Fibroblast of lung (primary cell): ENCODE data around the gene SLC6A2. TPM values are rescaled to one million over a fixed set of nuclear protein-coding genes. Genes with fewer than 3 reads are reported as not detected.

Experiments
- DNase-seq, 2 donors: peaks; one replicate each; pipeline versions ENCODE4 v3.0.0 to v3.0.0-alpha.2; 2010; ENCODE audit warnings: low read depth in 2 of 2
- H2AFZ ChIP-seq: 2 replicates; pipeline ENCODE4 v1.5.1; 2012; ENCODE audit warnings: low read length, control low read depth, inconsistent platforms
- H3K27ac ChIP-seq: 2 replicates; pipeline ENCODE4 v1.5.1; 2011; ENCODE audit warnings: low read length, control low read depth; ENCODE audit not compliant: insufficient read depth
- H3K27me3 ChIP-seq: 2 replicates; pipeline ENCODE4 v1.5.1; 2011; ENCODE audit warnings: mild to moderate bottlenecking, low read length; ENCODE audit not compliant: control insufficient read depth, insufficient read depth
- H3K36me3 ChIP-seq: 2 replicates; pipeline ENCODE4 v1.5.1; 2011; ENCODE audit warnings: low read length; ENCODE audit not compliant: control insufficient read depth, insufficient read depth
- H3K4me1 ChIP-seq: 2 replicates; pipeline ENCODE4 v1.5.1; 2011; ENCODE audit warnings: low read length; ENCODE audit not compliant: control insufficient read depth, insufficient read depth; ENCODE audit errors: extremely low read depth
- H3K4me2 ChIP-seq: 2 replicates; pipeline ENCODE4 v1.5.1; 2011; ENCODE audit warnings: low read length, control low read depth; ENCODE audit not compliant: insufficient read depth; ENCODE audit errors: extremely low read depth
- H3K4me3 ChIP-seq, 4 experiments: fragments of 200-600 bp in 1 of 4; sonication (generic) in 1 of 4; replicated peaks in 1 of 4; 2 replicates each; pipeline ENCODE4 v1.5.1; 2011 to 2016; ENCODE audit warnings: low read length in 4 of 4, low read depth in 3 of 4, mild to moderate bottlenecking in 3 of 4, control low read depth in 2 of 4, inconsistent platforms in 1 of 4, mixed read lengths in 1 of 4; ENCODE audit not compliant: insufficient read depth in 1 of 4; ENCODE audit errors: control extremely low read depth in 1 of 4
- H3K79me2 ChIP-seq: 2 replicates; pipeline ENCODE4 v1.5.1; 2012; ENCODE audit warnings: mild to moderate bottlenecking, low read length, inconsistent platforms; ENCODE audit not compliant: control insufficient read depth, insufficient read depth
- H3K9ac ChIP-seq: 2 replicates; pipeline ENCODE4 v1.5.1; 2011; ENCODE audit warnings: mild to moderate bottlenecking, low read length, control low read depth; ENCODE audit not compliant: insufficient read depth
- H3K9me3 ChIP-seq: 2 replicates; pipeline ENCODE4 v1.5.1; 2012; ENCODE audit warnings: low read depth, low read length; ENCODE audit not compliant: control insufficient read depth, insufficient read depth
- H4K20me1 ChIP-seq: 2 replicates; pipeline ENCODE4 v1.5.1; 2011; ENCODE audit warnings: low read length; ENCODE audit not compliant: control insufficient read depth, insufficient read depth; ENCODE audit errors: extremely low read depth
- EZH2 ChIP-seq: IDR thresholded peaks from 2 replicates; pipeline ENCODE4 v1.5.1; 2012; ENCODE audit warnings: low read length, control low read depth, mild to moderate bottlenecking; ENCODE audit errors: missing control alignments
- polyA plus RNA-seq, 2 donors: library from polyadenylated mRNA; depleted of rRNA in 1 of 2; stranded (reverse) in 1 of 2; unstranded in 1 of 2; fragments of >200 nt; gene quantifications; 2 replicates each; pipeline ENCODE4 v1.2.1, GENCODE V29; 2011 to 2012; ENCODE audit warnings: missing spikeins in 1 of 2
- total RNA-seq: library from RNA; depleted of rRNA; stranded (reverse); fragments of >200 nt; gene quantifications from 2 replicates; pipeline ENCODE4 v1.2.1, GENCODE V29; 2014
- TF ChIP-seq, protein P1 (sequence below), 2 donors: IDR thresholded peaks in 1 of 2; conservative IDR thresholded peaks in 1 of 2; 1 replicate in 1 of 2; 2 replicates in 1 of 2; pipeline ENCODE4 v1.5.1; 2011 to 2012; ENCODE audit warnings: low read length in 2 of 2, control low read depth in 1 of 2, inconsistent platforms in 1 of 2, low read depth in 1 of 2, mild to moderate bottlenecking in 1 of 2

Gene SLC6A2
- total and polyA plus RNA-seq, 2 donors (not counting 1 experiment from before 2014, with no cell fraction given), result not detected

DNA sequence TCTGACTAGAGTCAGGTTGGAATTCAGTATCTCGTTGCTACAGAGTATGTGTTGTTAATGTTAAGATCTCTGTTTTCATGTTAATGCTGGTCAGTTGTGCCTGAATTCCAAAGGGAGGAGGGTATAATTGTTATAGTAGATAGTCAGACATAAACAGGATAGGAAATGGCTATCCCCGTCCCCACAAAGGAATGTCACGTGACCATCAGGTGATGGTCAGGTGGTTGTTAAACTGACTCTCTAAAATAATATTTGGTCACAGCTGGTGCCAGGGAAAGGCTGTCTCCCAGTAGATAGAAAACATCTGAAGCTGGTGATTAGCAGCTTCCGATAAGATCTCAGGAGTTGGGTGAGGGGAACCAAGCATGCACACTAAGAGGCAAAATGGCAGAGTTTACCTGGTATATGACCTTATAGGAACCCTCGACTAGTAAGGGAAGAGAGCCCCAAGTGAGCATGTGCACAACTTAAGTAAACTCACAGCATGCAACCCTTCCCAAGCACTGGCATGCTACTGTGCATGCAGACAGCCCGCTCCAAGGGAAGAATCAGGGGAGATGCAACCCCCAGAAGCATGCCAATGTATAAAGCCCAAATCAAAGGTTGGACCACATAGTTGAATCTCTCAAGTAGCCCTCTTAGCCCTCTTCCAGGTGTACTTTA, 27.4 kb upstream of the SLC6A2 start:
- Histone ChIP-seq H3K79me2 (no peaks in the 10 kb centered on the region), H4K20me1 (no peaks in the 10 kb centered on the region), H3K9ac (no peak overlapping the region), H3K4me2 (no peak overlapping the region), H3K4me3 (no peak overlapping the region), H3K4me1 (no peaks in the 10 kb centered on the region), H2AFZ (no peak overlapping the region), H3K9me3 (no peaks in the 10 kb centered on the region), H3K36me3 (no peaks in the 10 kb centered on the region), H3K27ac (no peak overlapping the region), H3K27me3 (no peaks in the 10 kb centered on the region)
- TF ChIP-seq, protein P1, sequence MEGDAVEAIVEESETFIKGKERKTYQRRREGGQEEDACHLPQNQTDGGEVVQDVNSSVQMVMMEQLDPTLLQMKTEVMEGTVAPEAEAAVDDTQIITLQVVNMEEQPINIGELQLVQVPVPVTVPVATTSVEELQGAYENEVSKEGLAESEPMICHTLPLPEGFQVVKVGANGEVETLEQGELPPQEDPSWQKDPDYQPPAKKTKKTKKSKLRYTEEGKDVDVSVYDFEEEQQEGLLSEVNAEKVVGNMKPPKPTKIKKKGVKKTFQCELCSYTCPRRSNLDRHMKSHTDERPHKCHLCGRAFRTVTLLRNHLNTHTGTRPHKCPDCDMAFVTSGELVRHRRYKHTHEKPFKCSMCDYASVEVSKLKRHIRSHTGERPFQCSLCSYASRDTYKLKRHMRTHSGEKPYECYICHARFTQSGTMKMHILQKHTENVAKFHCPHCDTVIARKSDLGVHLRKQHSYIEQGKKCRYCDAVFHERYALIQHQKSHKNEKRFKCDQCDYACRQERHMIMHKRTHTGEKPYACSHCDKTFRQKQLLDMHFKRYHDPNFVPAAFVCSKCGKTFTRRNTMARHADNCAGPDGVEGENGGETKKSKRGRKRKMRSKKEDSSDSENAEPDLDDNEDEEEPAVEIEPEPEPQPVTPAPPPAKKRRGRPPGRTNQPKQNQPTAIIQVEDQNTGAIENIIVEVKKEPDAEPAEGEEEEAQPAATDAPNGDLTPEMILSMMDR (conservative IDR thresholded peaks at IDR 0.05 in 1 of 2, IDR thresholded peaks at IDR 0.05 in 1 of 2; ENCODE audit: low read depth in 1 of 2, low read length in 2 of 2), result no peak
- TF ChIP-seq EZH2, result no peak
- DNase-seq, result no peak

DNA sequence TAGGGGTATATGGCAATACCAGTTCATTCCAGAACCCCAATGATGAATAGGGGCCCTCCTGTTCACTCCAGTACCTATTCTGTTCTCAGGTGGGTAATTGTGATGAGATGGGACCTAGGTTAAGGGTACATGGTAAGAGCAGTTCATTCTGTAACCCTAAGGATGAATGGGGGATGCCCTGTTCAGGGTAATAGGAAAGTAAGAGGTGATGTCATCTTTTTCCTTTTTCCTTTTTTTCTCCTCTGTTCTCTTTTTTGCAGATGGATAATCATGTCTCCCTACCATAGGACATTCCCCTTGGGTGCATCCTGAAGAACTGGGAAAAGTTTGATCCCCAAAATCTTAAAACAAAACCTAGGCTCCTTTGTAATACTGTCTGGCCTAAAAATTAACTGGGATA, 25.0 kb upstream of the SLC6A2 start:
- Histone ChIP-seq H3K4me1 (no peaks in the 10 kb centered on the region), H3K27ac (no peak overlapping the region), H3K79me2 (no peaks in the 10 kb centered on the region), H3K4me2 (no peak overlapping the region), H3K36me3 (no peaks in the 10 kb centered on the region), H2AFZ (no peak overlapping the region), H3K27me3 (no peaks in the 10 kb centered on the region), H3K9ac (no peak overlapping the region), H3K9me3 (no peaks in the 10 kb centered on the region), H3K4me3 (no peak overlapping the region), H4K20me1 (no peaks in the 10 kb centered on the region)
- no peak for DNase-seq
- TF ChIP-seq, protein P1 (conservative IDR thresholded peaks at IDR 0.05 in 1 of 2, IDR thresholded peaks at IDR 0.05 in 1 of 2; ENCODE audit: low read depth in 1 of 2, low read length in 2 of 2), result no peak
- TF ChIP-seq EZH2, result no peak

DNA sequence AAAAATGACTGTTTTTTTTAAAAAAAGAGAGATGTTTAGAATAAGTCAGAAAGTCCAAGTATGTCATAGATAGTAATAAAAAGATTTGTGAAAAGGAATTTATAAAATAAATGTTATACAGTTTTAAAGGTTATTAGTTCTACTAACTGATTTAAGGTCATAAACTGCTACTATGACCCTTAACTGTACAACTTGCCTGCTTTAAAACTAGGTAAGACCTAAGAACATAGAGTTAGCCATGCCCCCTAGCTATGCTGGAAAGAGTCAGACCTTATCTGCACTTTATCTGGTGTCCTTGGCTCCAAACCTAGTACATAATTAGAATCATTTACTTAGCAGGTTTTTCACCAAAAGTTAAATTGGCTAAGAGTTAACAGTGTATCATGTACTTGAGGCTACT, 23.5 kb upstream of the SLC6A2 start:
- Histone ChIP-seq H3K27ac (no peak overlapping the region), H3K4me2 (no peak overlapping the region), H2AFZ (no peak overlapping the region), H3K4me1 (no peaks in the 10 kb centered on the region), H3K79me2 (no peaks in the 10 kb centered on the region), H3K4me3 (no peak overlapping the region), H3K9me3 (no peaks in the 10 kb centered on the region), H3K36me3 (no peaks in the 10 kb centered on the region), H3K27me3 (no peaks in the 10 kb centered on the region), H4K20me1 (no peaks in the 10 kb centered on the region), H3K9ac (no peak overlapping the region)
- TF ChIP-seq, protein P1 (conservative IDR thresholded peaks at IDR 0.05 in 1 of 2, IDR thresholded peaks at IDR 0.05 in 1 of 2; ENCODE audit: low read depth in 1 of 2, low read length in 2 of 2), result no peak
- TF ChIP-seq EZH2, result no peak
- no peak for DNase-seq
